ENCODE results near the gene REG4. TPM values are rescaled to one million over a fixed set of nuclear protein-coding genes. Genes with fewer than 3 reads are reported as not detected.

REG4 gene
- polyA plus RNA-seq, 3 donors = not detected

- Histone ChIP-seq H3K27me3 (ENCODE audit: control insufficient read depth in 2 of 2, insufficient read depth in 2 of 2, low read length in 2 of 2) (no peaks in the 10 kb centered on the region), H3K4me1 (ENCODE audit: control insufficient read depth in 1 of 2, insufficient read depth in 2 of 2, low read length in 2 of 2) (no peaks in the 10 kb centered on the region), H3K79me2 (ENCODE audit: insufficient read depth, low read length) (no peaks in the 10 kb centered on the region), H3K4me3 (replicated peaks in 1 of 3; ENCODE audit: low read depth in 2 of 3, low read length in 3 of 3) (no peak overlapping the region), H4K20me1 (ENCODE audit: insufficient read depth, low read length) (no peaks in the 10 kb centered on the region), H3K36me3 (replicated peaks in 1 of 2; ENCODE audit: control insufficient read depth in 1 of 2, insufficient read depth in 2 of 2, low read length in 2 of 2) (no peaks in the 10 kb centered on the region), H2AFZ (ENCODE audit: insufficient read depth, low read depth, low read length, poor library complexity, severe bottlenecking) (no peak overlapping the region), H3K9ac (ENCODE audit: insufficient read depth, low read length, poor library complexity, severe bottlenecking) (no peak overlapping the region), H3K9me3 (replicated peaks in 1 of 2; ENCODE audit: control insufficient read depth in 1 of 2, insufficient read depth in 1 of 2, low read length in 2 of 2) (no peaks in the 10 kb centered on the region), H3K27ac (ENCODE audit: low read depth in 1 of 2, low read length in 2 of 2) (no peak overlapping the region), H3K4me2 (replicated peaks; ENCODE audit: extremely low read depth, low read length, poor library complexity, severe bottlenecking) (no peak overlapping the region)
- 100% methylated on average over 2 of the region's 2 CpGs for WGBS (ENCODE audit: insufficient coverage)
- H3K27me3 Mint-ChIP-seq (ENCODE audit: low read depth in 3 of 3) = peaks cover 0 to 5% (median 1%) of the 10 kb centered on the region in 3 donors
- no peak for DNase-seq
- intact Hi-C loops (cut with micrococcal nuclease) = no loop called here
- peaks cover 0 to 3% (median 0%) of the 10 kb centered on the region in 7 donors for H3K9me3 Mint-ChIP-seq
- no peaks in the 10 kb centered on the region for H3K36me3 Mint-ChIP-seq
- no peak for TF ChIP-seq CTCF (IDR thresholded peaks at IDR 0.05)
- H3K27ac Mint-ChIP-seq = no peak overlapping the region
- H3K4me1 Mint-ChIP-seq = no peaks in the 10 kb centered on the region
- no peak overlapping the region for H3K4me3 Mint-ChIP-seq
These were observed 43.8 kb downstream of the REG4 start for GRCh38 chr1:119767486-119767885.

- H3K27ac Mint-ChIP-seq = no peak overlapping the region
- H3K36me3 ChIP-seq (replicated peaks in 1 of 2; ENCODE audit: control insufficient read depth in 1 of 2, insufficient read depth in 2 of 2, low read length in 2 of 2) = no peaks in the 10 kb centered on the region
- no peak overlapping the region for H3K4me2 ChIP-seq (replicated peaks; ENCODE audit: extremely low read depth, low read length, poor library complexity, severe bottlenecking)
- no peak overlapping the region for H3K4me3 ChIP-seq (replicated peaks in 1 of 3; ENCODE audit: low read depth in 2 of 3, low read length in 3 of 3)
- H3K36me3 Mint-ChIP-seq = no peaks in the 10 kb centered on the region
- H3K27me3 ChIP-seq (ENCODE audit: control insufficient read depth in 2 of 2, insufficient read depth in 2 of 2, low read length in 2 of 2) = no peaks in the 10 kb centered on the region
- no peaks in the 10 kb centered on the region for H3K4me1 ChIP-seq (ENCODE audit: control insufficient read depth in 1 of 2, insufficient read depth in 2 of 2, low read length in 2 of 2)
- H3K9me3 ChIP-seq (replicated peaks in 1 of 2; ENCODE audit: control insufficient read depth in 1 of 2, insufficient read depth in 1 of 2, low read length in 2 of 2) = no peaks in the 10 kb centered on the region
- no peak overlapping the region for H3K9ac ChIP-seq (ENCODE audit: insufficient read depth, low read length, poor library complexity, severe bottlenecking)
- no peak overlapping the region for H3K4me3 Mint-ChIP-seq
- DNase-seq = no peak
- H3K4me1 Mint-ChIP-seq = no peaks in the 10 kb centered on the region
- intact Hi-C loops (cut with micrococcal nuclease) = no loop called here
- no peaks in the 10 kb centered on the region for H3K79me2 ChIP-seq (ENCODE audit: insufficient read depth, low read length)
- no peak for TF ChIP-seq CTCF (IDR thresholded peaks at IDR 0.05)
- 95% methylated on average over 3 of the region's 4 CpGs for WGBS (ENCODE audit: insufficient coverage)
- peaks cover 0 to 3% (median 0%) of the 10 kb centered on the region in 7 donors for H3K9me3 Mint-ChIP-seq
- no peak overlapping the region for H2AFZ ChIP-seq (ENCODE audit: insufficient read depth, low read depth, low read length, poor library complexity, severe bottlenecking)
- H4K20me1 ChIP-seq (ENCODE audit: insufficient read depth, low read length) = no peaks in the 10 kb centered on the region
- peaks cover 0 to 5% (median 1%) of the 10 kb centered on the region in 3 donors for H3K27me3 Mint-ChIP-seq (ENCODE audit: low read depth in 3 of 3)
- H3K27ac ChIP-seq (ENCODE audit: low read depth in 1 of 2, low read length in 2 of 2) = no peak overlapping the region
These were observed 44.9 kb downstream of the REG4 start for GRCh38 chr1:119766374-119766794.

All from CD14-positive monocyte (primary cell).